Uterus (tissue), 2 donors: Measurements from ENCODE around the gene OTUB2.

Experiments used
- CTCF ChIP-seq, 4 experiments: fragments of 200-600 bp in 2 of 4; fragments of 450-650 bp in 2 of 4; sonication (generic) in 2 of 4; IDR thresholded peaks; one replicate each; pipeline ENCODE4 v1.5.1; 2016 to 2019; ENCODE audit warnings: antibody characterized with exemption in 4 of 4, mild to moderate bottlenecking in 2 of 4, moderate library complexity in 1 of 4
- POLR2A ChIP-seq, 2 donors: fragments of 450-650 bp; IDR thresholded peaks; one replicate each; pipeline ENCODE4 v1.6.1; 2016; ENCODE audit warnings: antibody characterized with exemption in 2 of 2, mild to moderate bottlenecking in 1 of 2, moderate library complexity in 1 of 2

- no peak for TF ChIP-seq CTCF (IDR thresholded peaks at IDR 0.05)
- no peak for TF ChIP-seq POLR2A (IDR thresholded peaks at IDR 0.05)
Observed at GRCh38 chr14:94051779-94052178, 25.6 kb downstream of the OTUB2 start.
